ENCODE results near the gene PEX5.

The PEX5 gene

GRCh38 chr12:7189398-7190267 lies at the start of gene PEX5:
Gene PEX5 (plus strand): TSS chr12:7189686. CDS start chr12:7190378, 692 bp downstream.
- no peak for FAIRE-seq

- no peak for FAIRE-seq
These were observed 48.0 kb upstream of the PEX5 start for GRCh38 chr12:7141351-7142005.

GRCh38 chr12:7142056-7142644 lies 47.3 kb upstream of the PEX5 start:
- FAIRE-seq, result no peak

- no peak for FAIRE-seq
These were observed 46.5 kb upstream of the PEX5 start for GRCh38 chr12:7142809-7143465.

- no peak for FAIRE-seq
These were observed 45.9 kb upstream of the PEX5 start for GRCh38 chr12:7143564-7143963.

GRCh38 chr12:7144414-7145120 lies 44.9 kb upstream of the PEX5 start:
- FAIRE-seq, result peak; percentile 22

GRCh38 chr12:7145671-7146070 lies 43.8 kb upstream of the PEX5 start:
- no peak for FAIRE-seq

- FAIRE-seq, result no peak
These were observed 43.3 kb upstream of the PEX5 start for GRCh38 chr12:7146228-7146627.

GRCh38 chr12:7146906-7147305 lies 42.6 kb upstream of the PEX5 start:
- FAIRE-seq, result no peak

- FAIRE-seq, result no peak
These were observed 39.1 kb upstream of the PEX5 start for GRCh38 chr12:7150356-7150755.

- FAIRE-seq, result no peak
These were observed 38.6 kb upstream of the PEX5 start for GRCh38 chr12:7150841-7151240.

- FAIRE-seq, result no peak
These were observed 38.0 kb upstream of the PEX5 start for GRCh38 chr12:7151532-7151931.

GRCh38 chr12:7152818-7153217 lies 36.7 kb upstream of the PEX5 start:
- FAIRE-seq, result no peak

- no peak for FAIRE-seq
These were observed 35.4 kb upstream of the PEX5 start for GRCh38 chr12:7154042-7154441.

- FAIRE-seq, result no peak
These were observed 34.5 kb upstream of the PEX5 start for GRCh38 chr12:7154901-7155470.

- no peak for FAIRE-seq
These were observed 33.9 kb upstream of the PEX5 start for GRCh38 chr12:7155471-7156034.

GRCh38 chr12:7156259-7157197 lies 33.0 kb upstream of the PEX5 start:
- no peak for FAIRE-seq

GRCh38 chr12:7157391-7157790 lies 32.1 kb upstream of the PEX5 start:
- no peak for FAIRE-seq

GRCh38 chr12:7158781-7159609 lies 30.5 kb upstream of the PEX5 start:
- no peak for FAIRE-seq

- no peak for FAIRE-seq
These were observed 29.3 kb upstream of the PEX5 start for GRCh38 chr12:7160183-7160582.

Measured in TTC549 (cell line).